Endothelial cell of umbilical vein (primary cell): ENCODE results near the gene TTL.
"Not testable (repeated sequence)": the region's sequence is repeated elsewhere in the genome, so short reads cannot be mapped to it uniquely, and the experiment has no call there.

Experiments used
- EZH2 ChIP-seq: IDR thresholded peaks from 2 replicates; pipeline ENCODE4 v1.6.1; 2012; ENCODE audit warnings: borderline replicate concordance, low read depth, mild to moderate bottlenecking, moderate library complexity, low read length, inconsistent platforms; ENCODE audit not compliant: severe bottlenecking
- POLR2A ChIP-seq: IDR thresholded peaks from 2 replicates; pipeline ENCODE4 v1.6.1; 2012; ENCODE audit warnings: low read depth, mild to moderate bottlenecking, control low read depth, low read length
- POLR2AphosphoS5 ChIP-seq: IDR thresholded peaks from 2 replicates; pipeline ENCODE4 v1.6.1; 2012; ENCODE audit warnings: low read depth, mild to moderate bottlenecking, control low read depth, low read length, moderate library complexity; ENCODE audit not compliant: insufficient read depth
- TF ChIP-seq, protein P1 (sequence below), 2 donors: IDR thresholded peaks; 1 replicate in 1 of 2; 2 replicates in 1 of 2; pipeline ENCODE4 v1.5.1; 2011; ENCODE audit warnings: low read length in 2 of 2, mild to moderate bottlenecking in 2 of 2, moderate library complexity in 2 of 2, control low read depth in 1 of 2, inconsistent platforms in 1 of 2, low read depth in 1 of 2; ENCODE audit not compliant: insufficient read depth in 1 of 2; ENCODE audit errors: extremely low read depth in 1 of 2

DNA sequence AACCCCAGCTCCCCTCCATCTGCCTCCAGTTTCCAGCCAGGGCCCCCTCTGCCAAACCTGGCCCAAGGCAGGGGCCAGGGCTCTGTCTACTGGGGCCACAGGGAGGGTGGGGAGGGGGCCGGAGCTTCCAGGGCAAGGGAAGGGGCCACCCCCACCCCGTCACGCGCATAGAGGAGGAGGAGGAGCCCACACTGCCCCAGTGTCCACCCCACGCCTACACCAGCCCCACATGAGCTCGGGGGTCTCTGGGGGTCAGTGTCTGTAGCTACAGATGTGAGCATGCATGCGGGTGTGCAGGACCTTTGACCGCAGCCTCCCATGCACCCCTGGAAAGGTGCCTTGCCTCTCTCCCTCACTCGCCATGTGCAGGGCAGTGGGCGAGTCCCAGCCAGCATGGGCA, 45.0 kb upstream of the TTL start:
- TF ChIP-seq POLR2AphosphoS5, POLR2A, EZH2: not testable (repeated sequence)
- TF ChIP-seq, protein P1, sequence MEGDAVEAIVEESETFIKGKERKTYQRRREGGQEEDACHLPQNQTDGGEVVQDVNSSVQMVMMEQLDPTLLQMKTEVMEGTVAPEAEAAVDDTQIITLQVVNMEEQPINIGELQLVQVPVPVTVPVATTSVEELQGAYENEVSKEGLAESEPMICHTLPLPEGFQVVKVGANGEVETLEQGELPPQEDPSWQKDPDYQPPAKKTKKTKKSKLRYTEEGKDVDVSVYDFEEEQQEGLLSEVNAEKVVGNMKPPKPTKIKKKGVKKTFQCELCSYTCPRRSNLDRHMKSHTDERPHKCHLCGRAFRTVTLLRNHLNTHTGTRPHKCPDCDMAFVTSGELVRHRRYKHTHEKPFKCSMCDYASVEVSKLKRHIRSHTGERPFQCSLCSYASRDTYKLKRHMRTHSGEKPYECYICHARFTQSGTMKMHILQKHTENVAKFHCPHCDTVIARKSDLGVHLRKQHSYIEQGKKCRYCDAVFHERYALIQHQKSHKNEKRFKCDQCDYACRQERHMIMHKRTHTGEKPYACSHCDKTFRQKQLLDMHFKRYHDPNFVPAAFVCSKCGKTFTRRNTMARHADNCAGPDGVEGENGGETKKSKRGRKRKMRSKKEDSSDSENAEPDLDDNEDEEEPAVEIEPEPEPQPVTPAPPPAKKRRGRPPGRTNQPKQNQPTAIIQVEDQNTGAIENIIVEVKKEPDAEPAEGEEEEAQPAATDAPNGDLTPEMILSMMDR (IDR thresholded peaks at IDR 0.05; ENCODE audit: extremely low read depth in 1 of 2, insufficient read depth in 1 of 2, low read depth in 1 of 2, low read length in 2 of 2), result not testable (repeated sequence)
